Ascending aorta (tissue), 2 donors: Measurements from ENCODE around the gene ZC3H7B. TPM values are rescaled to one million over a fixed set of nuclear protein-coding genes. Genes with fewer than 3 reads are reported as not detected.

Experiments
- DNase-seq, 2 donors: peaks; one replicate each; pipeline ENCODE4 v3.0.0-alpha.2; 2019; ENCODE audit warnings: low spot score in 2 of 2
- H3K27ac ChIP-seq, 2 donors: fragments of 200-600 bp; sonication (generic); one replicate each; pipeline ENCODE4 v1.5.1; 2016 to 2017; ENCODE audit warnings: mild to moderate bottlenecking in 1 of 2
- H3K27me3 ChIP-seq: fragments of 200-600 bp; sonication (generic); one replicate; pipeline ENCODE4 v1.5.1; 2017
- H3K36me3 ChIP-seq, 2 donors: fragments of 200-600 bp; sonication (generic); one replicate each; pipeline ENCODE4 v1.5.1; 2016
- H3K4me1 ChIP-seq, 2 donors: fragments of 200-600 bp; sonication (generic); one replicate each; pipeline ENCODE4 v1.5.1; 2016 to 2017; ENCODE audit warnings: mild to moderate bottlenecking in 1 of 2
- H3K4me3 ChIP-seq, 2 donors: fragments of 200-600 bp; sonication (generic); one replicate each; pipeline ENCODE4 v1.5.1; 2016 to 2017; ENCODE audit warnings: mild to moderate bottlenecking in 1 of 2
- H3K9me3 ChIP-seq, 2 donors: fragments of 200-600 bp; sonication (generic); one replicate each; pipeline ENCODE4 v1.5.1; 2016
- intact Hi-C: fragments of 100-400 bp; cut with DNase I; formaldehyde crosslinking; loops from one replicate; pipeline ENCODE4 v1.15.1; 2023
- total RNA-seq: library from RNA; depleted of rRNA; stranded (reverse); fragments of >200 nt; gene quantifications from one replicate; pipeline ENCODE4 v1.1.0, GENCODE V29; 2016
- TF ChIP-seq, protein P1 (sequence below), 3 experiments: fragments of 200-600 bp in 2 of 3; fragments of 450-650 bp in 1 of 3; sonication (generic) in 2 of 3; IDR thresholded peaks; one replicate each; pipeline ENCODE4 v1.5.1; 2016 to 2019; ENCODE audit warnings: antibody characterized with exemption in 3 of 3, mild to moderate bottlenecking in 1 of 3, moderate library complexity in 1 of 3

ZC3H7B gene
- total RNA-seq, 1 donor from 2014 or later: 54.9 TPM

DNA sequence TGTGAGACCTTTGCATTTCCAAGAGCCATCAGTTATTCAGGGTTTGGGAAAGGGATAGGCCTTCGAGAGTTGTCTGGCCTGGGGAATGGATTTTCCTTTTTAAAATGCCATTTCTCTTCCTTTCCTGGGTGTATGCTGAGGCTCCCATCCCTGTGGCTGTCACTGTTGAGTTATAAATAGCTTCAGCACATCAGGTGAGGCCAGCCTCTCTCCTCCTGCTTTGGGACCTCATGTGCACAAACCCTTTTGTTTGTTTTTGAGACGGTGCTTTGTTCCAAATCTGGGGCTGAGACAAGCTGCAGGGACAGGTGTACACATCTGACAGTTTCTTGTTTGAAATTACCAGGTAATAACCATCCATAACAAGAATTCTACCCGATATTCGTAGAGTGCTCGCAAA is 81.8 kb downstream of the ZC3H7B start:
- H3K4me1 ChIP-seq: peaks cover 3 to 19% of the 10 kb centered on the region in 2 donors
- TF ChIP-seq, protein P1, sequence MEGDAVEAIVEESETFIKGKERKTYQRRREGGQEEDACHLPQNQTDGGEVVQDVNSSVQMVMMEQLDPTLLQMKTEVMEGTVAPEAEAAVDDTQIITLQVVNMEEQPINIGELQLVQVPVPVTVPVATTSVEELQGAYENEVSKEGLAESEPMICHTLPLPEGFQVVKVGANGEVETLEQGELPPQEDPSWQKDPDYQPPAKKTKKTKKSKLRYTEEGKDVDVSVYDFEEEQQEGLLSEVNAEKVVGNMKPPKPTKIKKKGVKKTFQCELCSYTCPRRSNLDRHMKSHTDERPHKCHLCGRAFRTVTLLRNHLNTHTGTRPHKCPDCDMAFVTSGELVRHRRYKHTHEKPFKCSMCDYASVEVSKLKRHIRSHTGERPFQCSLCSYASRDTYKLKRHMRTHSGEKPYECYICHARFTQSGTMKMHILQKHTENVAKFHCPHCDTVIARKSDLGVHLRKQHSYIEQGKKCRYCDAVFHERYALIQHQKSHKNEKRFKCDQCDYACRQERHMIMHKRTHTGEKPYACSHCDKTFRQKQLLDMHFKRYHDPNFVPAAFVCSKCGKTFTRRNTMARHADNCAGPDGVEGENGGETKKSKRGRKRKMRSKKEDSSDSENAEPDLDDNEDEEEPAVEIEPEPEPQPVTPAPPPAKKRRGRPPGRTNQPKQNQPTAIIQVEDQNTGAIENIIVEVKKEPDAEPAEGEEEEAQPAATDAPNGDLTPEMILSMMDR (IDR thresholded peaks at IDR 0.05): no peak
- H3K27me3 ChIP-seq: no peaks in the 10 kb centered on the region
- H3K9me3 ChIP-seq: no peaks in the 10 kb centered on the region
- no peak for DNase-seq
- peaks cover 7 to 16% of the 10 kb centered on the region in 2 donors for H3K36me3 ChIP-seq
- H3K27ac ChIP-seq: peak overlapping the region; percentile 93 to 96
- intact Hi-C loops: loop anchor here (5.0 kb wide), 1 partner anchor 431 kb away; the partner anchor contains the start of gene RBX1
- peak overlapping the region; percentile 79 to 87 for H3K4me3 ChIP-seq

DNA sequence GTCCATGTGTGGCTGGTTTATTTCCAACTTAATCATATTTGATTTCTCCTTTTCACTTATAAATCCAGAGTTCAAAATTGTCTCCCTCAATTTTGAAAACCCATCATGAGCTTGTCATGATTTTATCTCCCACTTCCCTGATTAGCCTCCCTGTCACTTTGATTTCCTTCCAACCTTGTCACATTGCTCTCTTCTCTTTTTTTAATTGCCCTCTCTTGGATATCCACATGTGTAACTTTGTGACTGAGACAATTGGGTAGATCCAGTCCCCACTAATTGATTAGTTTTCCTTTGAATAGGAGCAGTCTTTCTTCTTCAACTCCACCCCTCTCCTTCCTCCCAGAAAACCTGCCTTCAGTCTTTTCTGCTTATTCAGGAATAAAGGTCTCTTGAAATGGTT is 82.8 kb downstream of the ZC3H7B start:
- H3K4me3 ChIP-seq: no peak overlapping the region
- peaks cover 3 to 19% of the 10 kb centered on the region in 2 donors for H3K4me1 ChIP-seq
- peak overlapping the region; percentile 38 to 96 for H3K27ac ChIP-seq
- no peaks in the 10 kb centered on the region for H3K9me3 ChIP-seq
- H3K27me3 ChIP-seq: no peaks in the 10 kb centered on the region
- peaks cover 14 to 26% of the 10 kb centered on the region in 2 donors for H3K36me3 ChIP-seq
- TF ChIP-seq, protein P1 (IDR thresholded peaks at IDR 0.05): no peak
- intact Hi-C loops: loop anchor here (5.0 kb wide), 1 partner anchor 432 kb away; the partner anchor contains the start of gene RBX1
- DNase-seq: no peak

DNA sequence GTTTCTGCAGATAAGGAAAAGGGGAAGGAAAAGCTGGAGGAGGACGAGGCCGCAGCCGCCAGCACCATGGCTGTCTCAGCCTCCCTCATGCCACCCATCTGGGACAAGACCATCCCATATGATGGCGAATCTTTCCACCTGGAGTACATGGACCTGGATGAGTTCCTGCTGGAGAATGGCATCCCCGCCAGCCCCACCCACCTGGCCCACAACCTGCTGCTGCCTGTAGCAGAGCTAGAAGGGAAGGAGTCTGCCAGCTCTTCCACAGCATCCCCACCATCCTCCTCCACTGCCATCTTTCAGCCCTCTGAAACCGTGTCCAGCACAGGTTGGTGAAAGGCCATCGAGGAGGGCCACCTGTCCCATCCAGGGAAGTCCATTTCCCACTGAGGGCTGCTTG is 86.0 kb downstream of the ZC3H7B start:
- H3K4me3 ChIP-seq: no peak overlapping the region
- TF ChIP-seq, protein P1 (IDR thresholded peaks at IDR 0.05): no peak
- intact Hi-C loops: no loop called here
- H3K9me3 ChIP-seq: no peaks in the 10 kb centered on the region
- H3K27ac ChIP-seq: no peak overlapping the region
- H3K36me3 ChIP-seq: peaks cover 29 to 52% of the 10 kb centered on the region in 2 donors
- H3K27me3 ChIP-seq: no peaks in the 10 kb centered on the region
- peaks cover 0 to 11% of the 10 kb centered on the region in 2 donors for H3K4me1 ChIP-seq
- no peak for DNase-seq

- H3K9me3 ChIP-seq: no peaks in the 10 kb centered on the region
- peaks cover 7 to 14% of the 10 kb centered on the region in 2 donors for H3K4me1 ChIP-seq
- no peak for DNase-seq
- TF ChIP-seq, protein P1 (IDR thresholded peaks at IDR 0.05): no peak
- intact Hi-C loops: no loop called here
- peak overlapping the region; percentile 69 to 77 for H3K27ac ChIP-seq
- H3K36me3 ChIP-seq: peaks cover 57 to 70% of the 10 kb centered on the region in 2 donors
- H3K4me3 ChIP-seq: no peak overlapping the region
- no peaks in the 10 kb centered on the region for H3K27me3 ChIP-seq
Measured at GRCh38 chr22:41394012-41394356, 92.7 kb downstream of the ZC3H7B start.

GRCh38 chr22:41395531-41396240 is 94.4 kb downstream of the ZC3H7B start:
- DNase-seq: no peak
- H3K4me1 ChIP-seq: peaks cover 7 to 14% of the 10 kb centered on the region in 2 donors
- H3K36me3 ChIP-seq: peaks cover 50 to 58% of the 10 kb centered on the region in 2 donors
- TF ChIP-seq, protein P1 (IDR thresholded peaks at IDR 0.05): no peak
- no peak overlapping the region for H3K4me3 ChIP-seq
- no peaks in the 10 kb centered on the region for H3K9me3 ChIP-seq
- H3K27ac ChIP-seq: no peak overlapping the region
- intact Hi-C loops: no loop called here
- H3K27me3 ChIP-seq: no peaks in the 10 kb centered on the region
